ENCODE data around the gene MAPT. TPM values are rescaled to one million over a fixed set of nuclear protein-coding genes. Genes with fewer than 3 reads are reported as not detected.
A peak's percentile ranks its signal among the peaks of the same experiment; 100 is the strongest.

MAPT gene
- total RNA-seq, 4 donors from 2014 or later = 4.2 to 11.1 (median 7.3) TPM

DNA sequence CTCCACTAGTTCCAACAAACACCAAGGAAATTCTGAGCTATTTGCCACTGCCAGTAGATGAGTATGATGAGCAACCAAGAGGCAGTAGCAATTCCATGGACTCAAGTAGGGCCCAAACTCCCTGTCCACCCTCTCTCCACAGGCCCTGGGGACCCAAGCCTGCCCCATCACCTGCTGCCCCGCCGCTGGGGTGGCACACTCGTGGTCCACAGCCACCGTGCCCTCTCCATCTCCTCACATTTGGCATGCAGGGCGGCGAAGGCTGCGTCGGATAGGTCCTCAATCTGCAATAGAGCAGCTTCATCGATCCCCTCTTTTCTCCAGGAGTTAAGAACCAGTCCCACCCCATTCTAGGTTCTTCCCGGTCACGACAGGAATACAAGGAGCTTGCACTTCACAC, 138.6 kb downstream of the MAPT start:
- DNase-seq (ENCODE audit: extremely low spot score) = no peak
- H3K9me3 ChIP-seq = no peaks in the 10 kb centered on the region
- H3K27me3 ChIP-seq = no peaks in the 10 kb centered on the region
- TF ChIP-seq POLR2AphosphoS5 (IDR thresholded peaks at IDR 0.05) = peak in 1 of 2 donors; percentile 5
- no peak for TF ChIP-seq POLR2A (IDR thresholded peaks at IDR 0.05; ENCODE audit: low read depth)
- H3K27ac ChIP-seq (replicated peaks in 1 of 4) = no peak overlapping the region
- intact Hi-C loops (cut with DNase I) = no loop called here
- 97% methylated on average over 10 of the region's 11 CpGs for WGBS
- peaks cover 3 to 21% (median 17%) of the 10 kb centered on the region in 4 donors for H3K4me1 ChIP-seq
- peaks cover 52 to 96% (median 80%) of the 10 kb centered on the region in 4 donors for H3K36me3 ChIP-seq
- no peak overlapping the region for H3K4me3 ChIP-seq

DNA sequence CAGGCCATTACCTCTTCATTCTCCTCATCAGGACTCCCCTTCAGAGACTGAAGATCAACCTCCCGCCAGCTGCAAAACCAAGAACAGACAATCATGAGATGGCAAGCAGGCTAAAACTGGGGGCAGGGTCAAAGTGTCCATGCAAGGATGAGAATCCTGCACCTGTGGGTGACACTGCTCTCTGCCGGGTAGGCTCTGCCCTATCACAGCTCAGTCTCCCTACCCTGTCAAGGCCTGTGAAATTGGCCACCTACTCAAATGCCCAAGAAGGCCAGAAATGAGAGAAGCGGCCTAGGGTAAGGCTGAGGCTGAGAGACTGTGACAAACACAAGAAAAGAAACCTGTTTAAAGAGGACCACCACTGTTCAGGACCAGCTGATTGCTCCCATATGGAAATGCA, 139.0 kb downstream of the MAPT start:
- no peaks in the 10 kb centered on the region for H3K27me3 ChIP-seq
- DNase-seq (ENCODE audit: extremely low spot score) = no peak
- no peaks in the 10 kb centered on the region for H3K9me3 ChIP-seq
- intact Hi-C loops (cut with DNase I) = no loop called here
- WGBS = 96% methylated on average over 2 of the region's 3 CpGs
- TF ChIP-seq EP300 (IDR thresholded peaks at IDR 0.05) (no peak), POLR2A (IDR thresholded peaks at IDR 0.05; ENCODE audit: low read depth) (no peak), POLR2AphosphoS5 (IDR thresholded peaks at IDR 0.05) (no peak)
- TF ChIP-seq, protein P1, sequence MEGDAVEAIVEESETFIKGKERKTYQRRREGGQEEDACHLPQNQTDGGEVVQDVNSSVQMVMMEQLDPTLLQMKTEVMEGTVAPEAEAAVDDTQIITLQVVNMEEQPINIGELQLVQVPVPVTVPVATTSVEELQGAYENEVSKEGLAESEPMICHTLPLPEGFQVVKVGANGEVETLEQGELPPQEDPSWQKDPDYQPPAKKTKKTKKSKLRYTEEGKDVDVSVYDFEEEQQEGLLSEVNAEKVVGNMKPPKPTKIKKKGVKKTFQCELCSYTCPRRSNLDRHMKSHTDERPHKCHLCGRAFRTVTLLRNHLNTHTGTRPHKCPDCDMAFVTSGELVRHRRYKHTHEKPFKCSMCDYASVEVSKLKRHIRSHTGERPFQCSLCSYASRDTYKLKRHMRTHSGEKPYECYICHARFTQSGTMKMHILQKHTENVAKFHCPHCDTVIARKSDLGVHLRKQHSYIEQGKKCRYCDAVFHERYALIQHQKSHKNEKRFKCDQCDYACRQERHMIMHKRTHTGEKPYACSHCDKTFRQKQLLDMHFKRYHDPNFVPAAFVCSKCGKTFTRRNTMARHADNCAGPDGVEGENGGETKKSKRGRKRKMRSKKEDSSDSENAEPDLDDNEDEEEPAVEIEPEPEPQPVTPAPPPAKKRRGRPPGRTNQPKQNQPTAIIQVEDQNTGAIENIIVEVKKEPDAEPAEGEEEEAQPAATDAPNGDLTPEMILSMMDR (IDR thresholded peaks at IDR 0.05) = no peak
- H3K36me3 ChIP-seq = peaks cover 57 to 100% (median 83%) of the 10 kb centered on the region in 4 donors
- no peak overlapping the region for H3K4me3 ChIP-seq
- H3K4me1 ChIP-seq = peaks cover 0 to 19% (median 13%) of the 10 kb centered on the region in 4 donors
- H3K27ac ChIP-seq (replicated peaks in 1 of 4) = no peak overlapping the region

DNA sequence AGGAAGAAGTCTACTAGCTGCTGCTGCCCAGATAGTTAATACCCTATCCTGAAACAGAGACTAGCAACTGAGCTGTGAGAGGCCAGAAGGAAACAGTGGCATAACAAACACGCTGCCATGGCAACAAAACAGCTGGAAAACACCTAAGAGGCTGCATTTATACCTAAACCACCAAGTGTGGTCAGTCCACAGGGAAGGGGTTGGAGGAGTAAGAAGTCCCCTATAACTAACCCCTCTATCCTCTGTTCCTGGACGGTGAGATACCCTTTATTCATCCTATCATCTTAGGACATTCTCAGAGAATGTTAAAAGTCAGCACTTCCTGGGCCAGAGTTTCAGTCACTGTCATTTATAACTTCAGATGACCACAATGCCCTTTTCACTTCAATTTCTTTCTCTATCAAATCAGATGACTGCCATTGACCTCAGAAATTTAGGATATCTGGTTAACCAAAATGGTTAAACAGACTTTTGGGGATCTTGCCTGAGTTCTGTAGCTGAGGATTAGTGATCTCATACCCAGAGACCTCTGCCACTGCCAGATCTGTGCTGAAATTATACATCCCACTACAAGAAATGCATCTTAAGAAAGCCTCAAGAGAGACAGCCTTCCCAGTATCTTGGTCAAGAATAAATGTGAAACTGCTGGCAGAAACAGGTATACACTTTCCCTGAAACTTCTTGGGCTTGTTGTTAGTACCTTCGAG, 140.9 kb downstream of the MAPT start:
- Histone ChIP-seq H3K27me3 (no peaks in the 10 kb centered on the region), H3K9me3 (no peaks in the 10 kb centered on the region), H3K27ac (replicated peaks in 1 of 4) (peak overlapping the region in 1 of 4 donors; percentile 7), H3K4me3 (no peak overlapping the region), H3K4me1 (peaks cover 12 to 32% (median 24%) of the 10 kb centered on the region in 4 donors), H3K36me3 (peaks cover 66 to 100% (median 96%) of the 10 kb centered on the region in 4 donors)
- WGBS = 80% methylated on average over 3 of the region's 3 CpGs
- DNase-seq (ENCODE audit: extremely low spot score) = no peak
- intact Hi-C loops (cut with DNase I) = no loop called here
- TF ChIP-seq, protein P1 (IDR thresholded peaks at IDR 0.05) = no peak
- no peak for TF ChIP-seq POLR2A (IDR thresholded peaks at IDR 0.05; ENCODE audit: low read depth)
- TF ChIP-seq POLR2AphosphoS5 (IDR thresholded peaks at IDR 0.05) = no peak
- no peak for TF ChIP-seq EP300 (IDR thresholded peaks at IDR 0.05)

DNA sequence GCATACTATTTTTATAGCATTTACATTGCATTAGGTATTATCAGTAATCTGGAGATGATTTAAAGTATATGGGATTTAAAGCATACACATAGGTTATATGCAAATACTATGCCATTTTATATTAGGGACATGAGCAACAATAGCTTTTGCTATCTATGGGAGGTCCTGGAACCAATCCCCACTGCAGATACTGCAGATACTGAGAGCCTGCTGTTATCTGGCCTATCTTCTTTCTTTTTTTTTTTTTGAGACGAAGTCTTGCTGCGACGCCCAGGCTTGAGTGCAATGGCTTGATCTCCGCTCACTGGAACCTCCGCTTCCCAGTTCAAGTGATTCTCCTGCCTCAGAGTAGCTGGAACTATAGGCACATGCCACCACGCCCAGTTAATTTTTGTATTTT, 142.1 kb downstream of the MAPT start:
- TF ChIP-seq EP300 (IDR thresholded peaks at IDR 0.05) = no peak
- TF ChIP-seq, protein P1 (IDR thresholded peaks at IDR 0.05) = no peak
- no peak for TF ChIP-seq POLR2A (IDR thresholded peaks at IDR 0.05; ENCODE audit: low read depth)
- no peak for TF ChIP-seq POLR2AphosphoS5 (IDR thresholded peaks at IDR 0.05)
- H3K9me3 ChIP-seq = no peaks in the 10 kb centered on the region
- 92% methylated on average over 6 of the region's 6 CpGs for WGBS
- intact Hi-C loops (cut with DNase I) = no loop called here
- no peaks in the 10 kb centered on the region for H3K27me3 ChIP-seq
- H3K4me1 ChIP-seq = peaks cover 12 to 33% (median 24%) of the 10 kb centered on the region in 4 donors
- H3K4me3 ChIP-seq = no peak overlapping the region
- H3K36me3 ChIP-seq = peaks cover 55 to 94% (median 87%) of the 10 kb centered on the region in 4 donors
- no peak for DNase-seq (ENCODE audit: extremely low spot score)
- no peak overlapping the region for H3K27ac ChIP-seq (replicated peaks in 1 of 4)

DNA sequence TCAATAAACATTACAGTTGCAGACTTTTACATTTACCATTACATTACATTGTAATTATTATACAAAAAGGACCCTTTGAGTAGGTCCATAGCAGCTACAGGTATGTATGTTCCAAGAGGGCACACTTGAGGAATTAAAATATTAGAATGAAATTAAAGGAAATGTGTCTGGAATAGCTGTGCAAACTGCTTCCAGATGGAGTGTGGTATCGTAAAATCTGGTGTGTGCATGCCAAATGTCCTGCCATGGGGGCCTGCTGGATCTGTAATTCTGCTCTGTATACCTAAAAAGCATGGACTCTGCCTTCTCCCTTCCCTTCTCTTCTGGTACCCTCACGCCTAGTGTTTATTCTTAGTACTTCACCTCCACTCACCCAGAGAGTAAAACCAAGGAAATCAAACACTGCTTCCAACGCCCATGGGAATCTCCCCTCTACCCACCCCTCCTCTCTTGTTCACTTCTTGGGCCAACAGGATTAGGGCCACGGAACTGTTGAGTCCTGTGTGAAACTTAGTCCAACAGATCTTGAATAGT, 143.4 kb downstream of the MAPT start:
- Histone ChIP-seq H3K27ac (replicated peaks in 1 of 4) (no peak overlapping the region), H3K36me3 (peaks cover 44 to 90% (median 80%) of the 10 kb centered on the region in 4 donors), H3K4me3 (no peak overlapping the region), H3K27me3 (no peaks in the 10 kb centered on the region), H3K9me3 (no peaks in the 10 kb centered on the region), H3K4me1 (peaks cover 12 to 35% (median 26%) of the 10 kb centered on the region in 4 donors)
- no peak for DNase-seq (ENCODE audit: extremely low spot score)
- intact Hi-C loops (cut with DNase I) = no loop called here
- WGBS = 68% methylated on average over 4 of the region's 4 CpGs
- TF ChIP-seq EP300 (IDR thresholded peaks at IDR 0.05) (no peak), POLR2AphosphoS5 (IDR thresholded peaks at IDR 0.05) (no peak), POLR2A (IDR thresholded peaks at IDR 0.05; ENCODE audit: low read depth) (no peak)
- TF ChIP-seq, protein P1 (IDR thresholded peaks at IDR 0.05) = no peak
